Esophagus muscularis mucosa (tissue), 4 donors: ENCODE results near the gene E2F2. TPM values are rescaled to one million over a fixed set of nuclear protein-coding genes. Genes with fewer than 3 reads are reported as not detected.
"Not testable (repeated sequence)": the region's sequence is repeated elsewhere in the genome, so short reads cannot be mapped to it uniquely, and the experiment has no call there.

Experiments
- DNase-seq: peaks from one replicate; pipeline ENCODE4 v3.0.0-alpha.2; 2017; ENCODE audit errors: extremely low spot score
- H3K27ac ChIP-seq, 4 donors: fragments of 200-600 bp; sonication (generic); replicated peaks in 1 of 4; 1 replicate in 3 of 4; 2 replicates in 1 of 4; pipeline ENCODE4 v1.5.1; 2016 to 2019; ENCODE audit warnings: mild to moderate bottlenecking in 1 of 4
- H3K27me3 ChIP-seq, 4 donors: fragments of 200-600 bp; sonication (generic); one replicate each; pipeline versions ENCODE4 v1.5.1 to v1.6.0; 2016 to 2019
- H3K36me3 ChIP-seq, 4 donors: fragments of 200-600 bp; sonication (generic); one replicate each; pipeline ENCODE4 v1.5.1; 2016 to 2019
- H3K4me1 ChIP-seq, 4 donors: fragments of 200-600 bp; sonication (generic); one replicate each; pipeline ENCODE4 v1.5.1; 2016 to 2019
- H3K4me3 ChIP-seq, 4 donors: fragments of 200-600 bp; sonication (generic); 1 replicate in 2 of 4; 2 replicates in 2 of 4; pipeline ENCODE4 v1.5.1; 2016 to 2019; ENCODE audit warnings: mild to moderate bottlenecking in 4 of 4, moderate library complexity in 1 of 4
- H3K9me3 ChIP-seq, 4 donors: fragments of 200-600 bp; sonication (generic); 1 replicate in 3 of 4; 2 replicates in 1 of 4; pipeline ENCODE4 v1.5.1; 2016 to 2019
- EP300 ChIP-seq: sonication (generic); formaldehyde crosslinking; IDR thresholded peaks from one replicate; pipeline ENCODE4 v1.6.1; 2017; ENCODE audit warnings: antibody characterized with exemption
- POLR2A ChIP-seq: fragments of 450-650 bp; IDR thresholded peaks from one replicate; pipeline ENCODE4 v1.6.1; 2017; ENCODE audit warnings: antibody characterized with exemption, moderate library complexity, mild to moderate bottlenecking, low read depth
- POLR2AphosphoS5 ChIP-seq, 2 donors: sonication (generic); formaldehyde crosslinking; IDR thresholded peaks; one replicate each; pipeline ENCODE4 v1.6.1; 2017; ENCODE audit warnings: antibody characterized with exemption in 2 of 2
- WGBS: methylation state at CpG from one replicate; pipeline ENCODE4 v1.1.5; 2018; 5-methylcytosine and 5-hydroxymethylcytosine counted together
- intact Hi-C: fragments of 100-400 bp; cut with DNase I; formaldehyde crosslinking; loops from one replicate; pipeline ENCODE4 v1.15.1; 2023
- total RNA-seq, 4 donors: library from RNA; depleted of rRNA; stranded (reverse); fragments of >200 nt; gene quantifications; one replicate each; pipeline versions ENCODE4 v1.1.0 to v1.2.1, GENCODE V29; 2016
- TF ChIP-seq, protein P1 (sequence below), 3 experiments: fragments of 200-600 bp in 2 of 3; fragments of 450-650 bp in 1 of 3; sonication (generic) in 2 of 3; IDR thresholded peaks; one replicate each; pipeline ENCODE4 v1.5.1; 2017 to 2019; ENCODE audit warnings: antibody characterized with exemption in 3 of 3, mild to moderate bottlenecking in 2 of 3, moderate library complexity in 1 of 3

Gene E2F2
- total RNA-seq, 4 donors from 2014 or later = 0.11 to 0.26 (median 0.17) TPM; not detected in 1

DNA sequence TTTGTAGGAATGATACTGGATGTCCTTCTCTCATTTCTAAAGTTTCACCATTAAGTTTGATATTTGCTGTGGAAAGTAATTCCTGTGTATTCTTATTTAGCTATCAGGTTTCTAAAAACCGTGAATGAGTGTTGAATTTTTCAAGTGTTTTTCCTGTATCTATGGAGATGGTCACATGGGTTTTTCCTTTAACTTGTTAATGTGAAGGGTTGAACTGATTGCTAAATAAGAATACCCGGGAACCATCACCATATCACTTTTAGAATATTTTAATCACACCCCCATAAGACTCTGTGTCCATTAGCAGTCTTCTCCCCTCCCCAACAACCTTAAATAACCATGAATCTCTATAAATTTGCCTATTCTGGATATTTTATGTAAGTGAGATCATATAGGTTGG lies 30.6 kb downstream of the E2F2 start:
- Histone ChIP-seq H3K36me3 (no peaks in the 10 kb centered on the region), H3K27me3 (peaks cover 0 to 4% (median 0%) of the 10 kb centered on the region in 4 donors), H3K4me1 (peaks cover 0 to 6% (median 5%) of the 10 kb centered on the region in 4 donors), H3K4me3 (no peak overlapping the region), H3K9me3 (no peaks in the 10 kb centered on the region), H3K27ac (no peak overlapping the region)
- DNase-seq = no peak
- intact Hi-C loops = no loop called here
- 47% methylated on average over 2 of the region's 2 CpGs for WGBS
- TF ChIP-seq POLR2A (no peak), EP300 (no peak), POLR2AphosphoS5 (IDR thresholded peaks at IDR 0.05) (no peak)
- TF ChIP-seq, protein P1, sequence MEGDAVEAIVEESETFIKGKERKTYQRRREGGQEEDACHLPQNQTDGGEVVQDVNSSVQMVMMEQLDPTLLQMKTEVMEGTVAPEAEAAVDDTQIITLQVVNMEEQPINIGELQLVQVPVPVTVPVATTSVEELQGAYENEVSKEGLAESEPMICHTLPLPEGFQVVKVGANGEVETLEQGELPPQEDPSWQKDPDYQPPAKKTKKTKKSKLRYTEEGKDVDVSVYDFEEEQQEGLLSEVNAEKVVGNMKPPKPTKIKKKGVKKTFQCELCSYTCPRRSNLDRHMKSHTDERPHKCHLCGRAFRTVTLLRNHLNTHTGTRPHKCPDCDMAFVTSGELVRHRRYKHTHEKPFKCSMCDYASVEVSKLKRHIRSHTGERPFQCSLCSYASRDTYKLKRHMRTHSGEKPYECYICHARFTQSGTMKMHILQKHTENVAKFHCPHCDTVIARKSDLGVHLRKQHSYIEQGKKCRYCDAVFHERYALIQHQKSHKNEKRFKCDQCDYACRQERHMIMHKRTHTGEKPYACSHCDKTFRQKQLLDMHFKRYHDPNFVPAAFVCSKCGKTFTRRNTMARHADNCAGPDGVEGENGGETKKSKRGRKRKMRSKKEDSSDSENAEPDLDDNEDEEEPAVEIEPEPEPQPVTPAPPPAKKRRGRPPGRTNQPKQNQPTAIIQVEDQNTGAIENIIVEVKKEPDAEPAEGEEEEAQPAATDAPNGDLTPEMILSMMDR (IDR thresholded peaks at IDR 0.05) = no peak

GRCh38 chr1:23497777-23498439 lies 33.1 kb downstream of the E2F2 start:
- 84% methylated on average over 3 of the region's 3 CpGs for WGBS
- Histone ChIP-seq H3K27me3 (no peaks in the 10 kb centered on the region), H3K9me3 (no peaks in the 10 kb centered on the region), H3K4me3 (no peak overlapping the region), H3K4me1 (peaks cover 0 to 6% (median 5%) of the 10 kb centered on the region in 4 donors), H3K27ac (no peak overlapping the region), H3K36me3 (no peaks in the 10 kb centered on the region)
- DNase-seq = no peak
- no peak for TF ChIP-seq POLR2A
- TF ChIP-seq EP300 = no peak
- no peak for TF ChIP-seq POLR2AphosphoS5 (IDR thresholded peaks at IDR 0.05)
- intact Hi-C loops = loop anchor here (1.0 kb wide), 1 partner anchor 41 kb away; no protein-coding TSS in a partner anchor

- H3K36me3 ChIP-seq = no peaks in the 10 kb centered on the region
- H3K4me1 ChIP-seq = peaks cover 0 to 6% (median 5%) of the 10 kb centered on the region in 4 donors
- H3K27ac ChIP-seq = no peak overlapping the region
- no peak for DNase-seq
- TF ChIP-seq EP300 (no peak), POLR2AphosphoS5 (IDR thresholded peaks at IDR 0.05) (no peak), POLR2A (no peak)
- TF ChIP-seq, protein P1 (IDR thresholded peaks at IDR 0.05) = no peak
- H3K9me3 ChIP-seq = no peaks in the 10 kb centered on the region
- H3K27me3 ChIP-seq = no peaks in the 10 kb centered on the region
- 78% methylated on average over 7 of the region's 7 CpGs for WGBS
- no peak overlapping the region for H3K4me3 ChIP-seq
- intact Hi-C loops = loop anchor here (1.0 kb wide), 1 partner anchor 43 kb away; no protein-coding TSS in a partner anchor
These were observed 34.4 kb downstream of the E2F2 start for GRCh38 chr1:23496490-23497181.

- H3K27ac ChIP-seq, DNase-seq, H3K9me3 ChIP-seq, H3K4me3 ChIP-seq, H3K27me3 ChIP-seq, H3K36me3 ChIP-seq, H3K4me1 ChIP-seq: not testable (repeated sequence)
- intact Hi-C loops = loop anchor here (5.0 kb wide), 1 partner anchor 142 kb away; no protein-coding TSS in a partner anchor
- 84% methylated on average over 2 of the region's 6 CpGs for WGBS
These were observed 36.2 kb downstream of the E2F2 start for GRCh38 chr1:23494836-23495235.

- not testable (repeated sequence) for DNase-seq, H3K27me3 ChIP-seq, H3K9me3 ChIP-seq, H3K4me1 ChIP-seq, H3K4me3 ChIP-seq, H3K27ac ChIP-seq, H3K36me3 ChIP-seq
- intact Hi-C loops = loop anchor here (5.0 kb wide), 1 partner anchor 145 kb away; no protein-coding TSS in a partner anchor
- WGBS = 92% methylated on average over 6 of the region's 6 CpGs
These were observed 38.3 kb downstream of the E2F2 start for GRCh38 chr1:23492776-23493175.

DNA sequence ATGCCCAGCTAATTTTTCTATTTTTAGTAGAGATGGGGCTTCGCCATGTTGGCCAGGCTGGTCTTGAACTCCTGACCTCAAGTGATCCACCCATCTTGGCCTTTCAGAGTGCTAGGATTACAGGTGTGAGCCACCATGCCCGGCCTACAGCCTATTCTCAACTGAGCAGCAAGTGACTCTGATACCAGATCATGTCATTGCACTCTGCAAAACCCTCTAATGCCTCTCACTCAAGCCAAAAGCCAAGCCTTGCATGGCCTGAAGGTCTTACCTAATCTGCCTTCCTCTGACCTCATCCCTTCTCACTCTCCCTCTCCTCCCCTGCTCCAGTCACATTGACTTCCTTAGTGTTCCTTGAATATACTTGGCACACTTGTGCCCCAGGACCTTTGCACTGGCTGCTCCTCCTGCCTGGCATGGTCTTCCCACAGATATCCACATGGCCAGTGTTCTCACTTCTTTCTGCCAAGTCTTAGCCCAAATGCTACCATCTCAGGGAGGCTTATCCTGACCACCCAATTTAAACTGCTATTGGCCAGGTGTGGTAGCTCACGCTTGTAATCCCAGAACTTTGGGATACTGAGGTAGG lies 38.8 kb downstream of the E2F2 start:
- no peaks in the 10 kb centered on the region for H3K9me3 ChIP-seq
- no peaks in the 10 kb centered on the region for H3K36me3 ChIP-seq
- no peak for TF ChIP-seq EP300
- no peak for TF ChIP-seq POLR2A
- TF ChIP-seq, protein P1 (IDR thresholded peaks at IDR 0.05) = no peak
- TF ChIP-seq POLR2AphosphoS5 (IDR thresholded peaks at IDR 0.05) = no peak
- H3K4me3 ChIP-seq = no peak overlapping the region
- 77% methylated on average over 3 of the region's 3 CpGs for WGBS
- no peak overlapping the region for H3K27ac ChIP-seq
- intact Hi-C loops = loop anchor here (5.0 kb wide), 1 partner anchor 145 kb away; no protein-coding TSS in a partner anchor
- H3K4me1 ChIP-seq = peaks cover 0 to 2% (median 2%) of the 10 kb centered on the region in 4 donors
- no peak for DNase-seq
- no peaks in the 10 kb centered on the region for H3K27me3 ChIP-seq
